ENCODE measurements around the gene ADPRS.

The ADPRS gene

GRCh38 chr1:36126797-36127500 lies 38.3 kb downstream of the ADPRS start:
- H3K4me1 Mint-ChIP-seq = peaks cover 28% of the 10 kb centered on the region
- peaks cover 28% of the 10 kb centered on the region for H3K27me3 Mint-ChIP-seq
- H3K9me3 Mint-ChIP-seq = no peaks in the 10 kb centered on the region
- no peak overlapping the region for H3K4me3 Mint-ChIP-seq
- no peak overlapping the region for H3K27ac Mint-ChIP-seq
- DNase-seq (no peak), ATAC-seq (no peak)
- no peaks in the 10 kb centered on the region for H3K36me3 Mint-ChIP-seq (ENCODE audit: low read depth)

- H3K4me1 Mint-ChIP-seq = peaks cover 19% of the 10 kb centered on the region
- DNase-seq = no peak
- no peak overlapping the region for H3K4me3 Mint-ChIP-seq
- no peak for ATAC-seq
- peaks cover 20% of the 10 kb centered on the region for H3K27me3 Mint-ChIP-seq
- no peak overlapping the region for H3K27ac Mint-ChIP-seq
- no peaks in the 10 kb centered on the region for H3K36me3 Mint-ChIP-seq (ENCODE audit: low read depth)
- no peaks in the 10 kb centered on the region for H3K9me3 Mint-ChIP-seq
These were observed 39.6 kb downstream of the ADPRS start for GRCh38 chr1:36128126-36128904.

- DNase-seq (no peak), ATAC-seq (no peak)
- Mint-ChIP-seq H3K27me3 (peaks cover 17% of the 10 kb centered on the region), H3K9me3 (no peaks in the 10 kb centered on the region), H3K4me3 (no peak overlapping the region), H3K36me3 (ENCODE audit: low read depth) (no peaks in the 10 kb centered on the region), H3K27ac (no peak overlapping the region), H3K4me1 (peaks cover 15% of the 10 kb centered on the region)
These were observed 40.2 kb downstream of the ADPRS start for GRCh38 chr1:36128905-36129206.

GRCh38 chr1:36132029-36132428 lies 43.3 kb downstream of the ADPRS start:
- ATAC-seq = no peak
- Mint-ChIP-seq H3K36me3 (ENCODE audit: low read depth) (peaks cover 3% of the 10 kb centered on the region), H3K9me3 (no peaks in the 10 kb centered on the region)

GRCh38 chr1:36133484-36133883 lies 44.8 kb downstream of the ADPRS start:
- H3K27ac Mint-ChIP-seq = no peak overlapping the region
- H3K4me1 Mint-ChIP-seq = peaks cover 2% of the 10 kb centered on the region
- no peaks in the 10 kb centered on the region for H3K27me3 Mint-ChIP-seq
- DNase-seq = no peak
- no peak for ATAC-seq
- H3K36me3 Mint-ChIP-seq (ENCODE audit: low read depth) = peaks cover 10% of the 10 kb centered on the region
- H3K4me3 Mint-ChIP-seq = no peak overlapping the region
- no peaks in the 10 kb centered on the region for H3K9me3 Mint-ChIP-seq

More at GRCh38 chr1:36132029-36132428, 43.3 kb downstream of the ADPRS start:
- H3K4me1 Mint-ChIP-seq = peaks cover 2% of the 10 kb centered on the region
- no peak overlapping the region for H3K27ac Mint-ChIP-seq
- no peak for DNase-seq
- no peaks in the 10 kb centered on the region for H3K27me3 Mint-ChIP-seq
- no peak overlapping the region for H3K4me3 Mint-ChIP-seq

GRCh38 chr1:36134031-36134430 lies 45.3 kb downstream of the ADPRS start:
- H3K36me3 Mint-ChIP-seq (ENCODE audit: low read depth) = peaks cover 11% of the 10 kb centered on the region
- DNase-seq = no peak
- H3K9me3 Mint-ChIP-seq = no peaks in the 10 kb centered on the region
- H3K27ac Mint-ChIP-seq = no peak overlapping the region
- peaks cover 2% of the 10 kb centered on the region for H3K4me1 Mint-ChIP-seq
- no peak overlapping the region for H3K4me3 Mint-ChIP-seq
- no peak for ATAC-seq
- H3K27me3 Mint-ChIP-seq = no peaks in the 10 kb centered on the region

GRCh38 chr1:36134505-36135329 lies 46.0 kb downstream of the ADPRS start:
- Mint-ChIP-seq H3K4me1 (peaks cover 2% of the 10 kb centered on the region), H3K27ac (peak overlapping the region; percentile 64), H3K4me3 (no peak overlapping the region), H3K27me3 (no peaks in the 10 kb centered on the region), H3K36me3 (ENCODE audit: low read depth) (peaks cover 12% of the 10 kb centered on the region), H3K9me3 (no peaks in the 10 kb centered on the region)
- ATAC-seq (peak; percentile 76), DNase-seq (peak; percentile 65)

- no peaks in the 10 kb centered on the region for H3K27me3 Mint-ChIP-seq
- H3K4me1 Mint-ChIP-seq = peaks cover 2% of the 10 kb centered on the region
- ATAC-seq (no peak), DNase-seq (no peak)
- H3K36me3 Mint-ChIP-seq (ENCODE audit: low read depth) = peaks cover 12% of the 10 kb centered on the region
- no peak overlapping the region for H3K27ac Mint-ChIP-seq
- no peaks in the 10 kb centered on the region for H3K9me3 Mint-ChIP-seq
- H3K4me3 Mint-ChIP-seq = no peak overlapping the region
These were observed 46.6 kb downstream of the ADPRS start for GRCh38 chr1:36135330-36135667.

GRCh38 chr1:36135796-36136195 lies 47.1 kb downstream of the ADPRS start:
- DNase-seq (no peak), ATAC-seq (no peak)
- Mint-ChIP-seq H3K9me3 (no peaks in the 10 kb centered on the region), H3K36me3 (ENCODE audit: low read depth) (peaks cover 12% of the 10 kb centered on the region), H3K27ac (no peak overlapping the region), H3K27me3 (no peaks in the 10 kb centered on the region), H3K4me1 (peaks cover 6% of the 10 kb centered on the region), H3K4me3 (no peak overlapping the region)

- no peaks in the 10 kb centered on the region for H3K9me3 Mint-ChIP-seq
- DNase-seq (no peak), ATAC-seq (no peak)
- no peaks in the 10 kb centered on the region for H3K27me3 Mint-ChIP-seq
- H3K4me1 Mint-ChIP-seq = peaks cover 13% of the 10 kb centered on the region
- H3K27ac Mint-ChIP-seq = no peak overlapping the region
- peaks cover 12% of the 10 kb centered on the region for H3K36me3 Mint-ChIP-seq (ENCODE audit: low read depth)
- H3K4me3 Mint-ChIP-seq = no peak overlapping the region
These were observed 47.8 kb downstream of the ADPRS start for GRCh38 chr1:36136535-36136934.

GRCh38 chr1:36137226-36137625 lies 48.5 kb downstream of the ADPRS start:
- no peaks in the 10 kb centered on the region for H3K27me3 Mint-ChIP-seq
- no peak overlapping the region for H3K4me3 Mint-ChIP-seq
- no peak for DNase-seq
- no peaks in the 10 kb centered on the region for H3K9me3 Mint-ChIP-seq
- H3K4me1 Mint-ChIP-seq = peaks cover 16% of the 10 kb centered on the region
- ATAC-seq = no peak
- peaks cover 12% of the 10 kb centered on the region for H3K36me3 Mint-ChIP-seq (ENCODE audit: low read depth)
- no peak overlapping the region for H3K27ac Mint-ChIP-seq

GRCh38 chr1:36137776-36138175 lies 49.1 kb downstream of the ADPRS start:
- Mint-ChIP-seq H3K36me3 (ENCODE audit: low read depth) (peaks cover 12% of the 10 kb centered on the region), H3K4me1 (peaks cover 16% of the 10 kb centered on the region), H3K27ac (no peak overlapping the region), H3K9me3 (no peaks in the 10 kb centered on the region), H3K27me3 (no peaks in the 10 kb centered on the region), H3K4me3 (no peak overlapping the region)
- ATAC-seq (no peak), DNase-seq (no peak)

GRCh38 chr1:36139521-36139920 lies 50.8 kb downstream of the ADPRS start:
- DNase-seq (no peak), ATAC-seq (no peak)
- H3K27me3 Mint-ChIP-seq = no peaks in the 10 kb centered on the region
- no peak overlapping the region for H3K4me3 Mint-ChIP-seq
- no peaks in the 10 kb centered on the region for H3K9me3 Mint-ChIP-seq
- no peak overlapping the region for H3K27ac Mint-ChIP-seq
- peaks cover 27% of the 10 kb centered on the region for H3K4me1 Mint-ChIP-seq
- H3K36me3 Mint-ChIP-seq (ENCODE audit: low read depth) = peaks cover 12% of the 10 kb centered on the region

- ATAC-seq = no peak
- Mint-ChIP-seq H3K27me3 (no peaks in the 10 kb centered on the region), H3K4me1 (peaks cover 33% of the 10 kb centered on the region), H3K9me3 (no peaks in the 10 kb centered on the region), H3K36me3 (ENCODE audit: low read depth) (peaks cover 14% of the 10 kb centered on the region), H3K27ac (no peak overlapping the region), H3K4me3 (no peak overlapping the region)
- no peak for DNase-seq
These were observed 53.4 kb downstream of the ADPRS start for GRCh38 chr1:36142121-36142520.

GRCh38 chr1:36143424-36143823 lies 54.7 kb downstream of the ADPRS start:
- Mint-ChIP-seq H3K4me3 (no peak overlapping the region), H3K36me3 (ENCODE audit: low read depth) (peaks cover 8% of the 10 kb centered on the region), H3K27ac (no peak overlapping the region), H3K9me3 (no peaks in the 10 kb centered on the region), H3K27me3 (no peaks in the 10 kb centered on the region), H3K4me1 (peaks cover 42% of the 10 kb centered on the region)
- DNase-seq = no peak
- ATAC-seq = peak; percentile 46
